ENCODE data around the gene CHSY1.
A peak's percentile ranks its signal among the peaks of the same experiment; 100 is the strongest.

CHSY1 gene

GRCh38 chr15:101246391-101246790 is 5.5 kb downstream of the CHSY1 start:
- no peak for TF ChIP-seq CTCF (conservative IDR thresholded peaks at IDR 0.05)
- H3K27ac ChIP-seq: peak overlapping the region; percentile 90

- TF ChIP-seq CTCF (conservative IDR thresholded peaks at IDR 0.05): no peak
- H3K27ac ChIP-seq: peak overlapping the region; percentile 90
These were observed 6.8 kb downstream of the CHSY1 start for GRCh38 chr15:101244889-101245668.

GRCh38 chr15:101244036-101244781 is 7.6 kb downstream of the CHSY1 start:
- TF ChIP-seq CTCF (conservative IDR thresholded peaks at IDR 0.05): no peak
- H3K27ac ChIP-seq: peak overlapping the region; percentile 90

DNA sequence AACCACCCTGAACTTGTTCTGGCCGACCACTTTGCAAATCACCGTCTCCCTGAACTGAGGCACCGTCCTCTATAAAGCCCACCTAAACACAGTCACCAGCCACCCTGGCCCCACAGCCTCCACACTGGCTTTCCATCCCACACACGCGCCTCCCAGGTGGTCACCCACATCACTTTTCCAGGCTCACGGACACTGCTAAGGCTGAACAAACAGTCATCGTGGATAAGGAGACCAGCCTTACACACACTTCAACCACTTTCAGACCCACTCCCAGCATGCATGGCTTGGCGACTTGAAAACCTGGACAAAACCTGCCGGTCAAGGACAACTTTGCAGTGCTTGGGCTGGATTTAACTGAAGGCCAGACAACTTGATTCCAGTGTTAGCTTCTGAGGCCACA is 8.4 kb downstream of the CHSY1 start:
- no peak for TF ChIP-seq CTCF (conservative IDR thresholded peaks at IDR 0.05)
- peak overlapping the region; percentile 90 for H3K27ac ChIP-seq

DNA sequence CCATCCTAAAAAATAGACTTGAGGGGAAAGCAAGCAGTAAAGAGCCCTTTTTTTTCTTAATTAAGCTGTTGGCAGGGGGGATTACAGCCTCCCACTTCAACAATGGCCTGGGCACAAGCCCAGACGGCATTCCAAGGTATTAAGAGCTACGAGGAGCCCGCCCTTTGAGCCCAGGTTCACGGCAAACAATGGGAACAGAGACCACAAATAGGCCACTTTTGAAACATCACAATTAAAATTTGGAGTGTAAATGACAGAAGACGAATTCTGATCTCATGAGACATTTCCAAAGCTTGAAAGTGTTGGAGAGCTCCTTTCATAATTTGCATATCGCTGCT is 8.9 kb downstream of the CHSY1 start:
- peak overlapping the region; percentile 90 for H3K27ac ChIP-seq
- no peak for TF ChIP-seq CTCF (conservative IDR thresholded peaks at IDR 0.05)

DNA sequence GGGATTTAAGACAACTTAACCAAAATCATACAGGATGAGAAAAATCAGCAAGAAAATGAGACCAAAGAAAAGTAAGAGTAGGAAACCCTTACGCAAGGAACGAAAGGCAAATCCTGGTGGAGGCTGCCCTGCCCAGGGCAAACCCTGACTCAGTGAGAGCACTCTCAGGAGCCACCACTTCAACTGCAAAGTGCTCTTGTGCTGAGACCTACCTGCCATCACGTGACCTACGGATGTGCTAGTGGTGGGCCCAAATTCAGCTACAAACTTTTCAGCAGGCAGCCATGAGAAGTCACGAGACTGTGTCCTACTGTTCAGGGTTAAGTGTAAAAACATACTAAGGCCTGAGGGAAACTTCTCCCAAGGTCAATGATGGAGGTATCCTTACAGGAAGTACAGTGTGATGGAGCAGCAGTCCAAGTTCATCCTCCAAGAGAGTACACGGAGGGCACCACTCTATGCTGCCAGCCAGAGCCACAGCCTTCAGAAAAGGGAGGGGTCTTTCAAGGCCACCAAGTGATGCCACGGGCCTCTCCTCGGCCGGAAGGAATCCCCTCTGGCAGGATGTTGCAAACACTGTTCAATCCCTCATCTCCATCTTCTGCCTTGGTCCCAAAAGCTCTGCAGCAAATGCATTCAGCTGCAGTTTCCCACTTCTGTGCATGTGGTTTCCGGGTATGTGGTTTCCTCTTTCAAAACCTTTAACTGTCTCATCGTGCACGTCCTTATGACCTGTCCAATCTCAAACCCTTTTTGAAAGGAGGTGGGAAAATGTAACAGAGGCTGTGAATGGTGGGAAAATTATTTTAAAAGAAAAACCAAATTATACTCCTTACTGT is 9.5 kb downstream of the CHSY1 start:
- no peak for TF ChIP-seq CTCF (conservative IDR thresholded peaks at IDR 0.05)
- H3K27ac ChIP-seq: peak overlapping the region; percentile 90

DNA sequence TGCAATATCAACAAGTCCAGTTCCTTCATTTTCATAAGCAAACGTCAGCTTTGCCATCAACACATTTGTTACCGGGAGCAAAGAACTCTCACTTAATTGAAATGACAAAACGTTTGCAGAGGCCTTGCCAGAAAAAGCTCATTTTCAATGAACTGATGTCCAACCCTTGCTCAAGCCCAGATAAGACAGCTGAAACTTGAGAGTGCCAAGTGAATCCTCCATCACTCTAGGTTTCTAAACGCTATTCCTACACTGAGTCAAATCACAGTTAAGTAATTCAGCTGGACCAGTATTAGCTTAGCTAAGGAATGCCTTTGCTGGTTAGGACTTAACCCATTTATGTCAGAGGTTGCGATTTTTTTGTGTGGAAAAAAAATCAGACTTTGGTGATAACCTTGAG is 11.5 kb downstream of the CHSY1 start:
- no peak overlapping the region for H3K27ac ChIP-seq
- TF ChIP-seq CTCF (conservative IDR thresholded peaks at IDR 0.05): no peak
